Stimulated activated CD4-positive, alpha-beta T cell treated with anti-CD3 and anti-CD28 coated beads, Interleukin-4, amount 100 ng/mL, for 4 hours (primary cell): ENCODE data around the gene MORC3.
A peak's percentile ranks its signal among the peaks of the same experiment; 100 is the strongest.
"Not testable (repeated sequence)": the region's sequence is repeated elsewhere in the genome, so short reads cannot be mapped to it uniquely, and the experiment has no call there.

Source experiments
- DNase-seq, 2 experiments: peaks; one replicate each; pipeline ENCODE4 v3.0.0-alpha.2; 2020

The MORC3 gene

GRCh38 chr21:36386031-36386642, 66.1 kb downstream of the MORC3 start:
- DNase-seq = no peak

GRCh38 chr21:36388096-36388495, 68.1 kb downstream of the MORC3 start:
- DNase-seq = no peak

DNA sequence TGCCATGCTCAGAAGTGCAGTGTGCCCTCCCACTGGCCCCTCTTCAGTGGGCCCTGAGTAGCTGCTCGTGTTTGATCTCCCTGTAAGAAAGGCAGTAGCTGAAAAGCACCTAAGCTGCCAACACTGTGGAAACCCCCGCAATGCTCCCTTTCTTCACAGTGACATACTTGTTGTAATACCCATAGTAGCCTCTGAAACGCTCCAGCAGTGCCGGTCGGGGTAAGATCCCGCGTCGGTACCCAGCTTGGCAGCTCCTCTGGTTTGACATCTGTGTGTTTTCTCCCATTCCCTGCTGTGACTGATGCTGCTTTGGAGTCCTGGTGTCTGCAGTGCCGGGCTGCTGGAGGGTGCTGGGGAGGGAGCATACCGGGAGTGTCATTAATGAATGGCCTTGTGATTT, 68.8 kb downstream of the MORC3 start:
- DNase-seq = no peak

GRCh38 chr21:36391649-36392048, 71.7 kb downstream of the MORC3 start:
- not testable (repeated sequence) for DNase-seq

DNA sequence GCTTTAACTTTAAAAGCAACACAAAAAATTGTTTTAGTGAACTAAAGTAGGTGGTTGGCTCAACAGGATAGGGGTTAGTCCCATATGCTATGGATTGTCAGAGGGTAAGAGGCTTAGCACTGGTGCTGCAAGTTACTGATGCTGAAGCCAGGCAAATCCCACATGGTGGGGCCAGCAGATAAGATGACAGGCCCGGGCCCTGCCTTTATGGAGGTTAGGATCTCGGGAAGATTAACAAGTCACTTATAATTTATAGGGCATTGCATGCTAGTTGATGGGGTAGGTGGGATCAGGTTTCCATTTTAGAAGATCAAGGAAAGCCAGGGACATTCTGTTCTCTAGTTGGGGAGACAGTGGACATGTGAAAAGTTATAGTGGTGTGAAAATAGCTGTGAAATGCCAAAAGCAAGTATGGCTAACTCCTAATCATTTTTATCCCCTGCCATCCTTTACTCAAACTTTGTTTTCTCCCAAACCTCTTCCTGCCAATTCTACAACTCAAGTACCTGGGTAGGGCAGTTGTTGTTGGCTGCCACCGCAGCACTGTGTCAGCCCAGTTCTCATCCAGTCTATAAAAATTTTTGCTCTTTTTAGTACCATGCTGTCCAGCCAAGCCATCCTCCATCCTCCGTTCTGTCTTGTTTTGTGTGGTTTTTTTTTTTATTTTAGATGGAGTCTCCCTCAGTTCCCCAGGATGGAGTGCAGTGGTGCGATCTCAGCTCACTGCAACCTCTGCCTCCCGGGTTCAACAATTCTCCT, 75.5 kb downstream of the MORC3 start:
- no peak for DNase-seq

GRCh38 chr21:36396325-36396724, 76.3 kb downstream of the MORC3 start:
- no peak for DNase-seq

DNA sequence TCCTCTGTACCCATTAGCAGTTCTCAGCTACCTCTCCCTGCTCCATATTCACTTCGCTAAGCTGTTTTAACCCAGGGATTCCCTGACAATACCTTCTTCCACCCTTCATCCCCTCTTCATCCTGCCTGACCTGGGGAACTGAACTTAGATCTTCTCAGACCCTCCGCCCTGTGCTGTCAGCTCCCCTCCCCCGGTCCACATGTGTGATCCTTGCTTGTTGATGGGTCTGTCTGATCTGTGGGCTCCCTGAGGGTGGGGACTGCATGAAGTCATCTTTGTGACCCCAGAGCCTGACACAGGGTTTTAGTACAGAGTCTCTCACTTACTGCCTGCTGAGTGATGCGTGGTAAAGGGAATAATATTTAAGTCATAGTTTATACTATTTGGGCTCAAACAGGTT, 77.0 kb downstream of the MORC3 start:
- no peak for DNase-seq

GRCh38 chr21:36397606-36398005, 77.6 kb downstream of the MORC3 start:
- DNase-seq = no peak

DNA sequence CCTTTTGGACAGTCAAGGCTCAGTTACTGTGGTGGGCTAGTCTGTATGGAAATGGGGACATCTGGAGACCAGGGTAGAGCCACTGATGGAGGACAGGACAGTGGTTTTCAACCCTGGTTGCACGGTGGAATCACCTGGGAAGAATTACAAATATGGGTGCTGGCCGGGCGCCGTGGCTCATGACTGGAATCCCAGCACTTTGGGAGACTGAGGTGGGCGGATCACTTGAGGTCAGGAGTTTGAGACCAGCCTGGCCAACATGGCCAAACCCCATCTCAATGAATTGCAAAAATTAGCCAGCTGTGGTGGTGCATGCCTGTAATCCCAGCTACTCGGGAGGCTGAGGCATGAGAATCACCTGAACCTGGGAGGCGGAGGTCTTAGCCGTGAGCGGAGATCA, 79.7 kb downstream of the MORC3 start:
- not testable (repeated sequence) for DNase-seq

DNA sequence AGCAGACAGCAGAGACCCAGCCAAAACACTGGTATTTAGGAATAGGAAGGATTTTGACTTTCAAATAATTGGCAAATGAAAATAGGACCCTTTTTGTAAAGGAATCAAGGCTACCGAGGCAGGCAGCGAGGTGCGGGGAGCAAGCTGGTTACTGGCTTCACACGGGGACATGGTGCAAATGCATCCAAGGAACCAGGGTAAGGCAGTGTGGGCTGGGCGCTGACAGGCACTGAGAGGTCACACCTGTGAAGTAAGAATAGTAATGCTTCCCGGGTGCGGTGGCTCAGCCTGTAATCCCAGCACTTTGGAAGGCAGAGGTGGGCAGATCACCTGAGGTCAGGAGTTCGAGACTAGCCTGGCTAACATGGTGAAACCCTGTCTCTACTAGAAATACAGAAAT, 80.7 kb downstream of the MORC3 start:
- no peak for DNase-seq

- no peak for DNase-seq
Observed at GRCh38 chr21:36402339-36402738, 82.3 kb downstream of the MORC3 start.

GRCh38 chr21:36403713-36404112, 83.7 kb downstream of the MORC3 start:
- peak in 1 of 2 experiments; percentile 5 for DNase-seq

DNA sequence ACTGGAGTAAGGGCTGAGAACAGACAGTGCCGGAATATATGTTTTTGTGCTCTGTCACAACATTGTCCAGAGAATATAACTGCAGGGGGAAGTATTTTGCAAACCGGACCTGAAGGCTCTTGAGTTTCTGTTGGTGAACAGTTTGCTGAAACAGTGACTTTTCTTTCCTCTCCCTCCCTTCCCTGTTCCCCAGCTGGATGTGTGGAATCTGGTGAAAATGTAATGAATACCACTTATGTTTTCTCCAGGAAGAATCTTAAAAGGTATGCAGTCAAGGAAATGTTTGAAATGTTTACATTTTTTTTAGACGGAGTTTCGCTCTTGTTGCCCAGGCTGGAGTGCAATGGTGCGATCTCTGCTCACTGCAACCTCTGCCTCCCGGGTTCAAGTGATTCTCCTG, 88.6 kb downstream of the MORC3 start:
- DNase-seq = no peak

DNA sequence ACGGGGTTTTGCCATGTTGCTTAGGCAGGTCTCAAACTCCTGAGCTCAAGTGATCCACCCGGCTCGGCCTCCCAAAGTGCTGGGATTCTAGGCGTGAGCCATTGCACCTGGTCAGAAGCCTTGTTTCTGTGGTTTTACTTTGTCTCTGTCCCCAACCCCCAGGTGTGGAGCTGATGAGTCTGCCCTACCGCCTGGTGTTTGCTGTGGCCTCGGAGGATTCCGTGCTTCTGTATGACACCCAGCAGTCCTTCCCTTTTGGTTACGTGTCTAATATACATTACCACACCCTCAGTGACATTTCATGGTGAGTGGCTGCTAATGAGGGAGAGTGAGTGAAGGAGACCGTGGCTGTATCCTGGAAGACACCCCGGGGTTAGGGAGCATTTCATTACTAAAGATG, 91.3 kb downstream of the MORC3 start:
- DNase-seq = no peak

DNA sequence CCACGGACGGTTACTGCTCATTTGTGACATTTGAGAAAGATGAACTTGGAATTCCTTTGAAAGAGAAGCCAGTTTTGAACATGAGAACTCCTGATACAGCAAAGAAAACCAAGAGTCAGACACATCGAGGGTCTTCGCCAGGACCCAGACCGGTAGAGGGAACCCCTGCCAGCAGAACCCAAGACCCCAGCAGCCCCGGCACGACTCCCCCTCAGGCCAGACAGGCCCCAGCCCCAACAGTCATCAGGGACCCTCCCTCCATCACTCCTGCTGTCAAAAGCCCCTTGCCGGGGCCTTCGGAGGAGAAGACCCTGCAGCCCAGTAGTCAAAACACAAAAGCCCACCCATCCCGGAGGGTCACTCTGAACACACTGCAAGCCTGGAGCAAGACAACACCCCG, 92.9 kb downstream of the MORC3 start:
- no peak for DNase-seq

DNA sequence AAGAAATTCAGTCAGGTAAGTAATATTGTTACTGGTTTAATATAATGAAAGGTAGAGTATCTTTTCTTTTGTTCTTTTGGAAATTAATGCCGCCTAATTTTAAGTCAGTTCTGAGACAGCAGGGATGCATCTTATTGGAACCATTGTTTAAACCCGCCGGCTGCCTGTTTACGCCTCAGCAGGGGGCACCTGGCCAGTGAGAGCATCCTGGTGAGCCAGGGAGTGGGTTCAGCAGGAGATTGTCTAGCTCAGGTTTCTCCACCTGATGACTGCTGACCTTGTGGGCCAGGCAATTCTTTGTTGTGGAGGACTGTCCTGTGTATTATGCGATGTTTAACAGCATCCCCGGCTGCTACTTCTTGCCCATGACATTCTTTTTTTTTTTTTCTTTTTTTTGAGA, 95.4 kb downstream of the MORC3 start:
- DNase-seq = no peak

DNA sequence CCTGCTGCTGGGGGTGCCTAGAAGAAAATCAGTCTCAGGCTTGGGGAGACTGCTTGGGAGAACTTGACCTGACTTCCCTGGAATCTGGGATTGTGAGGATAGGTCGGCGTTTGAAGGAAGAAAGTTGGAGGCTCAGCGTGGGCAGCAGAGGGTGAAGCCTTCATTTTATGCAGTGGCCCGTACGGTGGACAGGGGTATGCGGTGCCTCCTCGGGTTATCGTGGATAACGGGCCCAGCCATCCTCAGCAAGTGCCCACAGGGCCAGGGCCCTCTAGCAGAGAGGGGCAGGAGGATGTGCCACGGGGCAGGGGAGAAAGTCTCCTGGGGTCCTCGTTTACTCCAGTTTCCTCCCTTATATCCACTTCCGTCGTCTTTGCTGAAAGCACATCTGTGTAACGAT, 99.2 kb downstream of the MORC3 start:
- no peak for DNase-seq

GRCh38 chr21:36419996-36420395, 100.0 kb downstream of the MORC3 start:
- peak; percentile 24 to 28 for DNase-seq

DNA sequence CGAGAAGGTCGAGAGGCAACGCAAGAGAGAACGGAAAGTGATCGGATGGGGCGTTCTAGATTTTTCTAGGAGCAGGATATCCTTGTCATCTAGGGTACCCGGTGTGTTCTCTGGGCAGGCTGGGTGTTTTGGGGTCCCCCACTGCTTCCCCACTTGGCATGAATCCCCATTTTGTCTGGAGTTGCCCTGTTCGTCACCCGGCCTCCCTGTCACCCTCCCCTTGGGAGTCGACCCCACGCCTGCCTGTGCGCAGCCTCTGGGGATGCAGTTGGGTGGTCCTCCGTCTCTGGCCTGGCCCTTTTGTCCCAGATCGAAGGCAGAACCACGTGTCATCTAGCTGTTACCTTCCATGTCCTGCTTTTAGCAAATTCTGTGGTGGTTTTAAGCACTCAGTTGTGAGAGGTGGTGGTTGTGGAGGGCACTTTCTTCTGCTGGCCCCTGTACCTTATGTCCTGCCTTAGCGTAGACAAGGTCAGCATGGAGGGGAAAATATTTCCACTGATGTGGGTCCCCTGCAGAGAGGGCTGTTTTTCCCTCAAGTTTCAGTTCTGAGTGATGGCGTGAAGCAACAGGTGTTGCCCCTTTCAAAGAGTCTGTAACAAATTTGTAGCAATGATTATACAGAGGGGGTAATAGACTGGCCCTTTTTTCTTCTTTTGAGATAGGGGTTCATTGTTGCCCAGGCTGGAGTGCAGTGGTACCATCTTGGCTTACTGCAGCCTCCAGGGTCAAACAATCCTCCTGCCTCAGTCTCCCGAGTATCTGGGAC, 100.8 kb downstream of the MORC3 start:
- no peak for DNase-seq

DNA sequence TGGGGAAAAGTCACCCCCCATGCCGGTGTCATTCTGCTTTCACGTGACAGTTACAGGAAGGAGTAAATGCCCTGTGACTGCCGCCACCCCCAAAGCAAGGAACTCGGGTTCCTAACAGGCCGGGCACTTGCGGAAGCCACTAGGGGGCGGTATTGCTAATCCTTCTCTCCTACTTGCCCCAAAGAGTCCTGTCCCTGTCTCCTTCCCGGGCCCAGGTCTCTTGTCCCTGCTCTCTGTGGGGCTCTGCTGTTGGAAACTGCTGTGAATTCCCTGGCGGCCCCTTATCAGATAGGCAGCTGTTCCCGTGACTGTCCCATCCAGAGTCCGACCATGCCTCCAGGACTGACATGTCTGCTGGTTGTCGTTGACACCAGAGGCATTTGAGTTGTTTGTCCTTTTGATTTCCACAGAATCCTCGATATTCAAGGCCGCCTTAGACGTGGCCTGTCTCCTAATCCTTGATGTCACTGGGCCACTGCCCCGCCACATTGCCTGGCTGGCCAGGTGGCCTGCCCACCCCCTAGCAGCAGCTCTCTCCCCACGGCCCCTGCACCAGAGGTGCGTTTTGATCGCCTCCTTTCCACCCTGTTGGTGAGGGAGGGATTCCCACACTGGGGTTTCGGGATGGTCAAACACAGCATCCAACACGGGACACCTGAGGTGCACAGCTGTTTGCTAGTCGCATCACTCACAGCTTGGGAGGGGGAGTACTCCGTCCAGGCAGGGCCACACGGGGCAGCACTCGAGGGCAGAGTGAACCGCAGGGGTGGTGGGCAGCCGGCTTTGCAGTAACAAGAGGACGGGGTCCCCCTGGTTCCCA, 102.5 kb downstream of the MORC3 start:
- peak in 1 of 2 experiments; percentile 14 for DNase-seq

DNA sequence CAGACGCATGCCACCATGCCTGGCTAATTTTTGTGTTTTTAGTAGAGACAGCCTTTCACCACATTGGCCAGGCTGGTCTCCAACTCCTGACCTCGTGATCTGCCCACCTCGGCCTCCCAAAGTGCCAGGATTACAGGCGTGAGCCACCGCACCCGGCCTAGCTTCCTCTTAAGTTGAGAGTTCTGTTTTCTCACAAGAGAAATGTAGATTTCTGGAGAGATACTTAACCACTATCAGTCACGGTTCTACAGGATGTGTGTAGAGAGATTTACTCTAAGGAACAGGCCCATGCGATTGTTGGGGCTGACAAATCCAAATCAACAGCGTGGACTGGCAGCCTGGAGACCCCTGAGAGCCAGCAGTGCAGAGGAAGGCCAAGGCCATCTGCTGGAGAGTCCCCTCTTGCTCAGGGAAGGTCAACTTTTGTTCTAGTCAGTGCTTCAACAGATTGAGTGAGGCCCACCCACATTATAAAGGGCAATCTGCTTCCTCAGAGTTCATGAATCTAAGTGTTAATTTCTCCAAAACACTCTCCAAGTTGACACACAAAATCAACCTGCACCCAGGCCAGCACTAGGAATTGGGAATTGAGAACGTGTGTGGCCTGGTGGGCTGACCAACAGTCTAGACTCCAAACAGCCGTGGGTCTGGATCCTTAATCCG, 103.9 kb downstream of the MORC3 start:
- no peak for DNase-seq

GRCh38 chr21:36424592-36424991, 104.6 kb downstream of the MORC3 start:
- no peak for DNase-seq

GRCh38 chr21:36425286-36425685, 105.3 kb downstream of the MORC3 start:
- DNase-seq = no peak
